ENCODE measurements around the gene SPRR2G. TPM values are rescaled to one million over a fixed set of nuclear protein-coding genes. Genes with fewer than 3 reads are reported as not detected.

SPRR2G gene
- total RNA-seq, 4 donors from 2014 or later: 9.0 TPM; not detected in 3

GRCh38 chr1:153180556-153180955 is 29.9 kb upstream of the SPRR2G start:
- intact Hi-C loops (cut with DNase I): no loop called here
- TF ChIP-seq POLR2A (IDR thresholded peaks at IDR 0.05): no peak
- TF ChIP-seq, protein P1, sequence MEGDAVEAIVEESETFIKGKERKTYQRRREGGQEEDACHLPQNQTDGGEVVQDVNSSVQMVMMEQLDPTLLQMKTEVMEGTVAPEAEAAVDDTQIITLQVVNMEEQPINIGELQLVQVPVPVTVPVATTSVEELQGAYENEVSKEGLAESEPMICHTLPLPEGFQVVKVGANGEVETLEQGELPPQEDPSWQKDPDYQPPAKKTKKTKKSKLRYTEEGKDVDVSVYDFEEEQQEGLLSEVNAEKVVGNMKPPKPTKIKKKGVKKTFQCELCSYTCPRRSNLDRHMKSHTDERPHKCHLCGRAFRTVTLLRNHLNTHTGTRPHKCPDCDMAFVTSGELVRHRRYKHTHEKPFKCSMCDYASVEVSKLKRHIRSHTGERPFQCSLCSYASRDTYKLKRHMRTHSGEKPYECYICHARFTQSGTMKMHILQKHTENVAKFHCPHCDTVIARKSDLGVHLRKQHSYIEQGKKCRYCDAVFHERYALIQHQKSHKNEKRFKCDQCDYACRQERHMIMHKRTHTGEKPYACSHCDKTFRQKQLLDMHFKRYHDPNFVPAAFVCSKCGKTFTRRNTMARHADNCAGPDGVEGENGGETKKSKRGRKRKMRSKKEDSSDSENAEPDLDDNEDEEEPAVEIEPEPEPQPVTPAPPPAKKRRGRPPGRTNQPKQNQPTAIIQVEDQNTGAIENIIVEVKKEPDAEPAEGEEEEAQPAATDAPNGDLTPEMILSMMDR (IDR thresholded peaks at IDR 0.05): peak in 2 of 6 experiments; percentile 13 to 51
- Histone ChIP-seq H3K9me3 (no peaks in the 10 kb centered on the region), H3K36me3 (no peaks in the 10 kb centered on the region), H3K27ac (peak overlapping the region in 1 of 4 donors; percentile 24), H3K4me1 (peaks cover 0 to 42% (median 0%) of the 10 kb centered on the region in 3 donors), H3K27me3 (no peaks in the 10 kb centered on the region), H3K4me3 (no peak overlapping the region)
- 47 to 50% methylated on average over 4 of the region's 4 CpGs for WGBS, 2 donors
- DNase-seq: no peak

DNA sequence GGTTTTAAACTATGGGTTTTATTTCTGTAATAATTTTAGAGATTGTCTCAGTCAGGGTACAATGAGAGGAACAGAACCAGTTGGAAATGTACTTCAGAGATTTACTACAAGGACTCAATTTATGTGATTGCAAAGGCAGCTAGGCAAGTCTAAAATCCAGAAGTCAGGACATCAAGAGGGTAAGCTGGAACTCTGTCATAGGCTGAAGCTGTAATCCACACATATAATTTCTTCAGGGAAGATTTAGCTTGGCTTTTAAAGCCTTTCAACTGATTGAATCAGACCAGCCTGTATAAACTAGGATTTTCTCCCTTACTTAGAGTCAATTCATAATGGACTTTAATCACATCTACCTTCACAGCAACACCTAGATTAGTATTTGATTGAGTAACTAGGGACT is 28.2 kb upstream of the SPRR2G start:
- Histone ChIP-seq H3K4me3 (no peak overlapping the region), H3K9me3 (no peaks in the 10 kb centered on the region), H3K36me3 (no peaks in the 10 kb centered on the region), H3K27ac (peak overlapping the region in 2 of 4 donors; percentile 49 to 59), H3K4me1 (peaks cover 0 to 58% (median 4%) of the 10 kb centered on the region in 3 donors), H3K27me3 (no peaks in the 10 kb centered on the region)
- TF ChIP-seq, protein P1 (IDR thresholded peaks at IDR 0.05): no peak
- TF ChIP-seq POLR2A (IDR thresholded peaks at IDR 0.05): no peak
- intact Hi-C loops (cut with DNase I): no loop called here
- no peak for DNase-seq

DNA sequence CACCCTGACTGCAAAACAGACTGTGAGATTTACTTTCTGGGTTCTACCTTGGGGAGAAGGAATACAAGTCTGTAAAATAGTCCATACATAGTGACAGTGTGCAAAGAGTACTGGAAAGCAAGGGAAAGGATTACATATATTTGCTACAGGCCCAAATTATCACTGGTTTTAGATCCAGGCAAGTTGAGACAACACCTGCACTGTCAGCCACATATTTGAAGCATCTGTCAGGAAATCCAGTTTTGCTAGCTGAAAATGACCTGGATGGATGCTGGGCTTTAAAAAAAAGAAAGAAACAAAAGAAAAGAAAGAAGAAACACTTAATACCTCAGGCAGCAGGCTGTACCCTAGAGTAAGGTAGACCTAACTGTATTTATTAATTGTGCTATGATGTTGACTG is 23.9 kb upstream of the SPRR2G start:
- H3K27ac ChIP-seq: peak overlapping the region; percentile 59 to 82 (median 79)
- TF ChIP-seq POLR2A (IDR thresholded peaks at IDR 0.05): no peak
- TF ChIP-seq, protein P1 (IDR thresholded peaks at IDR 0.05): no peak
- peaks cover 0 to 73% (median 4%) of the 10 kb centered on the region in 3 donors for H3K4me1 ChIP-seq
- no peaks in the 10 kb centered on the region for H3K27me3 ChIP-seq
- DNase-seq: no peak
- H3K4me3 ChIP-seq: no peak overlapping the region
- H3K36me3 ChIP-seq: no peaks in the 10 kb centered on the region
- H3K9me3 ChIP-seq: no peaks in the 10 kb centered on the region
- intact Hi-C loops (cut with DNase I): no loop called here

GRCh38 chr1:153168686-153169085 is 18.0 kb upstream of the SPRR2G start:
- DNase-seq: no peak
- WGBS, 2 donors: 71 to 74% methylated on average over 2 of the region's 2 CpGs
- Histone ChIP-seq H3K4me1 (peaks cover 0 to 29% (median 0%) of the 10 kb centered on the region in 3 donors), H3K27ac (no peak overlapping the region), H3K4me3 (no peak overlapping the region), H3K9me3 (no peaks in the 10 kb centered on the region), H3K27me3 (no peaks in the 10 kb centered on the region), H3K36me3 (no peaks in the 10 kb centered on the region)
- intact Hi-C loops (cut with DNase I): no loop called here
- TF ChIP-seq, protein P1 (IDR thresholded peaks at IDR 0.05): no peak
- TF ChIP-seq POLR2A (IDR thresholded peaks at IDR 0.05): no peak

DNA sequence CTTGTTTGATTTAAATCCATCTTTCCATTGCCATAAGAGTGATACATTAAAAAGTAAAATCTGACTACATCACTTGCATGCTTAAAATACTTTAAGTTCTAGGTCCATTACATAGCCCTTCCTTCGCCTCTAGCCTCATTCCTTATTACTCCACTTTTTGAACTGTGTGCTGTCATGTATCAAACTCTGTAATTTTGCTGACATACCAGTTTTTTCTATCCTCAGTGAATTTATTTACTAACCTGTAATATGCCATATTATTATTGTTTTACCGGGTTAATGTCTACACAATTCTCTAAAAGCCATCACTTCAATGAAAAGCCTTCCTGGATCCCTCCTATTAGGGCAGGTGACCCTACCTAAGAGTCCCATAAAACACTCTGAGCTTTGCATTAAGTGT is 4.9 kb upstream of the SPRR2G start:
- DNase-seq: no peak
- H3K4me3 ChIP-seq: no peak overlapping the region
- intact Hi-C loops (cut with DNase I): no loop called here
- H3K27me3 ChIP-seq: no peaks in the 10 kb centered on the region
- TF ChIP-seq POLR2A (IDR thresholded peaks at IDR 0.05): no peak
- TF ChIP-seq, protein P1 (IDR thresholded peaks at IDR 0.05): no peak
- WGBS, 2 donors: 79 to 87% methylated on average over 2 of the region's 2 CpGs
- no peaks in the 10 kb centered on the region for H3K36me3 ChIP-seq
- H3K9me3 ChIP-seq: peaks cover 0 to 11% (median 5%) of the 10 kb centered on the region in 3 donors
- H3K4me1 ChIP-seq: no peaks in the 10 kb centered on the region
- H3K27ac ChIP-seq: no peak overlapping the region

Data from esophagus squamous epithelium (tissue), 5 donors.